ENCODE measurements around the gene PRMT5. TPM values are rescaled to one million over a fixed set of nuclear protein-coding genes. Genes with fewer than 3 reads are reported as not detected.
A peak's percentile ranks its signal among the peaks of the same experiment; 100 is the strongest.
"Not testable (repeated sequence)": the region's sequence is repeated elsewhere in the genome, so short reads cannot be mapped to it uniquely, and the experiment has no call there.

The PRMT5 gene
- total RNA-seq, 1 donor from 2014 or later, result 118 TPM

DNA sequence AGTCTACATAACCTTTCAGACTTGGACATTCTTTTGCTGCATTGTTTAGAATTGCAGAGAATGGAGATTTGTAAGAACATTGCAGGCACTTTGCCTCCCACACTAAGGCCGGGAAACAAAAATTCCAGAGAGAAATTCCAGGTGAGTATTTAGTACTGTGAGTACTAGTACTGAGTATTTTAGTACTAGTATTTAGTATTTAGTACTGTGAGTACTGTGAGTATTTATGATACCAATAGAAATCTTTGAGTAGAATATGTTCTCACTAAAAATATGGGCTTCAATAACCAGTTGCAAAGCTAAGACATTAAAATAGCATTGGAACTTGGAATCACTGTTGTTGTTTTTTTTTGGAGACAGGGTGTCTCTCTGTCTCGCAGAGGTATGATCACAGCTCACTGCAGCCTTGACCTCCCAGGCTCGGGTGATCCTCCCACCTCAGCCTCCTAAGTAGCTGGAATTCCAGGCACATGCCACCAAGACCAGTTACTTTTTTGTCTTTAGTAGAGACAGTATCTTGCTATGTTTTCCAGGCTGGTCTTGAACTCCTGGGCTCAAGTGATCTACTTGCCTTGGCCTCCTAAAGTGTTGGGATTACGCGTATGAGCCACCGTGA is 33.0 kb upstream of the PRMT5 start:
- Histone ChIP-seq H3K4me3 (no peak overlapping the region), H3K27ac (no peak overlapping the region), H3K4me1 (peaks cover 2 to 3% of the 10 kb centered on the region in 2 donors), H3K36me3 (no peaks in the 10 kb centered on the region), H3K27me3 (no peaks in the 10 kb centered on the region), H3K9me3 (no peaks in the 10 kb centered on the region)
- intact Hi-C loops (cut with DNase I), result no loop called here
- TF ChIP-seq, protein P1, sequence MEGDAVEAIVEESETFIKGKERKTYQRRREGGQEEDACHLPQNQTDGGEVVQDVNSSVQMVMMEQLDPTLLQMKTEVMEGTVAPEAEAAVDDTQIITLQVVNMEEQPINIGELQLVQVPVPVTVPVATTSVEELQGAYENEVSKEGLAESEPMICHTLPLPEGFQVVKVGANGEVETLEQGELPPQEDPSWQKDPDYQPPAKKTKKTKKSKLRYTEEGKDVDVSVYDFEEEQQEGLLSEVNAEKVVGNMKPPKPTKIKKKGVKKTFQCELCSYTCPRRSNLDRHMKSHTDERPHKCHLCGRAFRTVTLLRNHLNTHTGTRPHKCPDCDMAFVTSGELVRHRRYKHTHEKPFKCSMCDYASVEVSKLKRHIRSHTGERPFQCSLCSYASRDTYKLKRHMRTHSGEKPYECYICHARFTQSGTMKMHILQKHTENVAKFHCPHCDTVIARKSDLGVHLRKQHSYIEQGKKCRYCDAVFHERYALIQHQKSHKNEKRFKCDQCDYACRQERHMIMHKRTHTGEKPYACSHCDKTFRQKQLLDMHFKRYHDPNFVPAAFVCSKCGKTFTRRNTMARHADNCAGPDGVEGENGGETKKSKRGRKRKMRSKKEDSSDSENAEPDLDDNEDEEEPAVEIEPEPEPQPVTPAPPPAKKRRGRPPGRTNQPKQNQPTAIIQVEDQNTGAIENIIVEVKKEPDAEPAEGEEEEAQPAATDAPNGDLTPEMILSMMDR (IDR thresholded peaks at IDR 0.05), result no peak
- no peak for DNase-seq (ENCODE audit: low spot score in 2 of 2)

- DNase-seq (ENCODE audit: low spot score in 2 of 2), result no peak
- TF ChIP-seq, protein P1 (IDR thresholded peaks at IDR 0.05), result no peak
- intact Hi-C loops (cut with DNase I), result loop anchor here (2.0 kb wide), 1 partner anchor 27 kb away; the partner anchor contains the start of gene AJUBA
Measured at GRCh38 chr14:22955702-22956569, 26.8 kb upstream of the PRMT5 start.

GRCh38 chr14:22952418-22952817 is 23.2 kb upstream of the PRMT5 start:
- TF ChIP-seq, protein P1 (IDR thresholded peaks at IDR 0.05), result no peak
- H3K4me3 ChIP-seq, result no peak overlapping the region
- no peak overlapping the region for H3K27ac ChIP-seq
- no peaks in the 10 kb centered on the region for H3K9me3 ChIP-seq
- peaks cover 12 to 38% of the 10 kb centered on the region in 2 donors for H3K36me3 ChIP-seq
- DNase-seq (ENCODE audit: low spot score in 2 of 2), result no peak
- intact Hi-C loops (cut with DNase I), result no loop called here
- no peaks in the 10 kb centered on the region for H3K27me3 ChIP-seq
- peaks cover 5 to 9% of the 10 kb centered on the region in 2 donors for H3K4me1 ChIP-seq

More at GRCh38 chr14:22955702-22956569, 26.8 kb upstream of the PRMT5 start:
- H3K27me3 ChIP-seq, result no peaks in the 10 kb centered on the region
- peaks cover 7 to 11% of the 10 kb centered on the region in 2 donors for H3K36me3 ChIP-seq
- H3K27ac ChIP-seq, result peak overlapping the region; percentile 94 to 95
- no peaks in the 10 kb centered on the region for H3K9me3 ChIP-seq
- peaks cover 5 to 9% of the 10 kb centered on the region in 2 donors for H3K4me1 ChIP-seq
- H3K4me3 ChIP-seq, result peak overlapping the region; percentile 78 to 84

GRCh38 chr14:22951795-22952194 is 22.6 kb upstream of the PRMT5 start:
- H3K4me3 ChIP-seq; H3K27me3 ChIP-seq; intact Hi-C loops (cut with DNase I); H3K27ac ChIP-seq; H3K4me1 ChIP-seq; H3K9me3 ChIP-seq; DNase-seq (ENCODE audit: low spot score in 2 of 2): not testable (repeated sequence)
- H3K36me3 ChIP-seq, result peaks cover 18 to 44% of the 10 kb centered on the region in 2 donors

DNA sequence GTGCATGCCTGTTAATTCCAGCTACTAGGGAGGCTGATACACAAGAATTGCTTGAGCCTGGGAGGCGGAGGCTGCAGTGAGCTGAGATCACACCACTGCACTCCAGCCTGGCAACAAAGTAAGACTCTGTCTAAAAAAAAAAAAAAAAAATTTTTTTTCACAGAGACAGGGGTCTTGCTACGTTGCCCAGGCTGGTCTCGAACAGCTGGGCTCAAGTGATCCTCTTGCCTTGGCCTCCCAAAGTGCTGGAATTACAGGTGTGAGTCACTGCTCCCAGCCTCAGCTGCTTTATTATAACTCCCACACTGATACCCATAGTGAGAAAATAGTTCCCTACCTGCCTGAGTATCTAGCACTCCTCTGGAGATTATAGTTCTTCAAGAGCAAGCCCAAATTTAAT is 16.5 kb upstream of the PRMT5 start:
- H3K27me3 ChIP-seq, result no peaks in the 10 kb centered on the region
- no peak overlapping the region for H3K27ac ChIP-seq
- no peak overlapping the region for H3K4me3 ChIP-seq
- H3K9me3 ChIP-seq, result no peaks in the 10 kb centered on the region
- H3K4me1 ChIP-seq, result no peaks in the 10 kb centered on the region
- no peak for DNase-seq (ENCODE audit: low spot score in 2 of 2)
- intact Hi-C loops (cut with DNase I), result no loop called here
- TF ChIP-seq, protein P1 (IDR thresholded peaks at IDR 0.05), result no peak
- H3K36me3 ChIP-seq, result peaks cover 20 to 52% of the 10 kb centered on the region in 2 donors

DNA sequence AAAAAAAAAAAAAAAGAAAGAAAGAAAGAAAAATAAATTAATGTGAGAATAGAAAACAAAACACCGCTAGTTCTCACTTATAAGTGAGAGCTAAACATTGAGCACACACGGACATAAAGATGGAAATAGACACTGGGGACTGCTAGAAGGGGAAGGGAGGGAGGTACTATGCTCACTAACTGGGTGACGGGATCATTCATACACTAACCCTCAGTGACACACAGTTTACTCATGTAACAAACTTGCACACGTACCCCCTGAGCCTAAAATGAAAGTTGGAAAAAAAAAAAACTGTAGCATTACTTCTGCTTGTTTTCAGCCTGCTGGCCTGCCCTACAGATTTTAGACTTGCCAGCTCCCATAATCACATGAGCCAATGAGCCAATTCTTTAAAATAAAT is 10.5 kb upstream of the PRMT5 start:
- Histone ChIP-seq H3K36me3 (peaks cover 0 to 8% of the 10 kb centered on the region in 2 donors), H3K9me3 (no peaks in the 10 kb centered on the region), H3K4me1 (no peaks in the 10 kb centered on the region), H3K27ac (no peak overlapping the region), H3K4me3 (no peak overlapping the region), H3K27me3 (no peaks in the 10 kb centered on the region)
- TF ChIP-seq, protein P1 (IDR thresholded peaks at IDR 0.05), result no peak
- DNase-seq (ENCODE audit: low spot score in 2 of 2), result no peak
- intact Hi-C loops (cut with DNase I), result no loop called here
